IMR-90 (cell line): Measurements from ENCODE around the gene GCFC2. TPM values are rescaled to one million over a fixed set of nuclear protein-coding genes. Genes with fewer than 3 reads are reported as not detected.
A peak's percentile ranks its signal among the peaks of the same experiment; 100 is the strongest.

ENCODE experiments used
- ATAC-seq: fragments of 200-7000 bp; cut with Tn5 transposase; 2 replicates; pipeline ENCODE4 v1.9.1; 2020; ENCODE audit warnings: low read depth, mild to moderate bottlenecking, moderate library complexity
- BruUV-seq: library from RNA; stranded (reverse); fragments of 400-500 nt; replicated peaks from 2 replicates; lab custom pipeline; 2021; lab: Mats Ljungman, UMichigan
- CTCF ChIA-PET: fragments of 300-600 bp; formaldehyde crosslinking; extraction: SDS; loops from one replicate; lab custom pipeline; 2021; ENCODE audit warnings: antibody characterized with exemption; lab: Yijun Ruan, JAX
- POLR2A ChIA-PET: fragments of 300-600 bp; sonication (Branson Sonifier 250); formaldehyde crosslinking; loops from one replicate; lab custom pipeline; 2022; ENCODE audit warnings: antibody characterized with exemption; ENCODE audit not compliant: unreplicated experiment; lab: Charles Lee
- DNase-seq: peaks from one replicate; pipeline ENCODE4 v3.0.0; 2013
- H2AFZ ChIP-seq: replicated peaks from 2 replicates; pipeline ENCODE3; 2013; ENCODE audit warnings: low read length, mild to moderate bottlenecking; ENCODE audit not compliant: poor library complexity
- H2AK5ac ChIP-seq: 2 replicates; pipeline ENCODE4 v1.6.1; 2013; ENCODE audit warnings: low read depth, low read length, inconsistent platforms
- H2AK9ac ChIP-seq: replicated peaks from 2 replicates; pipeline ENCODE3; 2013; ENCODE audit warnings: mild to moderate bottlenecking, low read depth, low read length, moderate library complexity; ENCODE audit not compliant: poor library complexity
- H2BK120ac ChIP-seq: 2 replicates; pipeline ENCODE4 v1.6.1; 2013; ENCODE audit warnings: low read depth, low read length, inconsistent platforms
- H2BK15ac ChIP-seq: 3 replicates; pipeline ENCODE4 v1.6.1; 2013; ENCODE audit warnings: low read depth, low read length, inconsistent platforms
- H2BK20ac ChIP-seq: 2 replicates; pipeline ENCODE4 v1.6.1; 2013; ENCODE audit warnings: low read depth, mild to moderate bottlenecking, inconsistent platforms, low read length, moderate library complexity
- H2BK5ac ChIP-seq: 2 replicates; pipeline ENCODE4 v1.6.1; 2013; ENCODE audit warnings: mild to moderate bottlenecking, low read depth, low read length, inconsistent platforms; ENCODE audit not compliant: poor library complexity, severe bottlenecking
- H3K14ac ChIP-seq: replicated peaks from 2 replicates; pipeline ENCODE4 v1.6.1; 2013; ENCODE audit warnings: low read depth, low read length, inconsistent platforms
- H3K18ac ChIP-seq: 2 replicates; pipeline ENCODE4 v1.6.1; 2013; ENCODE audit warnings: low read depth, low read length, control low read depth
- H3K23ac ChIP-seq: 2 replicates; pipeline ENCODE4 v1.6.1; 2013; ENCODE audit warnings: low read depth, low read length, inconsistent platforms
- H3K27ac ChIP-seq: 2 replicates; pipeline ENCODE4 v1.5.1; 2013; ENCODE audit warnings: mild to moderate bottlenecking, control low read depth, low read length; ENCODE audit not compliant: insufficient read depth
- H3K27me3 ChIP-seq: 2 replicates; pipeline ENCODE4 v1.6.1; 2013; ENCODE audit warnings: low read length; ENCODE audit not compliant: control insufficient read depth, insufficient read depth
- H3K36me3 ChIP-seq: 2 replicates; pipeline ENCODE4 v1.6.1; 2013; ENCODE audit warnings: low read length, mixed read lengths; ENCODE audit not compliant: control insufficient read depth, insufficient read depth
- H3K4ac ChIP-seq: 2 replicates; pipeline ENCODE4 v1.6.1; 2013; ENCODE audit warnings: low read depth, low read length, inconsistent platforms
- H3K4me1 ChIP-seq: 2 replicates; pipeline ENCODE4 v1.6.1; 2013; ENCODE audit warnings: low read length, mixed read lengths; ENCODE audit not compliant: control insufficient read depth, insufficient read depth
- H3K4me2 ChIP-seq: 2 replicates; pipeline ENCODE4 v1.6.1; 2013; ENCODE audit warnings: low read depth, mild to moderate bottlenecking, control low read depth, low read length, moderate library complexity
- H3K4me3 ChIP-seq: 2 replicates; pipeline ENCODE4 v1.5.1; 2013; ENCODE audit warnings: low read depth, mild to moderate bottlenecking, control low read depth, low read length, moderate library complexity; ENCODE audit not compliant: insufficient read depth
- H3K56ac ChIP-seq: 2 replicates; pipeline ENCODE4 v1.6.1; 2013; ENCODE audit warnings: low read length, inconsistent platforms; ENCODE audit not compliant: insufficient read depth; ENCODE audit errors: extremely low read depth
- H3K79me1 ChIP-seq, 2 experiments: 2 replicates each; pipeline ENCODE4 v1.6.1; 2013; ENCODE audit warnings: low read length in 2 of 2, inconsistent platforms in 1 of 2, low read depth in 1 of 2
- H3K9ac ChIP-seq: 2 replicates; pipeline ENCODE4 v1.6.1; 2013; ENCODE audit warnings: low read depth, low read length, control low read depth
- H3K9me1 ChIP-seq: 2 replicates; pipeline ENCODE4 v1.6.1; 2013; ENCODE audit warnings: low read length, inconsistent platforms; ENCODE audit not compliant: insufficient read depth
- H3K9me3 ChIP-seq: 2 replicates; pipeline ENCODE4 v1.6.1; 2013; ENCODE audit warnings: low read length; ENCODE audit not compliant: control insufficient read depth, insufficient read depth
- H4K20me1 ChIP-seq: 2 replicates; pipeline ENCODE4 v1.6.1; 2013; ENCODE audit warnings: low read length, inconsistent platforms; ENCODE audit not compliant: insufficient read depth
- H4K5ac ChIP-seq: 2 replicates; pipeline ENCODE4 v1.6.1; 2013; ENCODE audit warnings: mild to moderate bottlenecking, low read depth, low read length, control low read depth
- H4K8ac ChIP-seq, 2 experiments: 2 replicates each; pipeline ENCODE4 v1.6.1; 2013; ENCODE audit warnings: low read depth in 2 of 2, low read length in 2 of 2, control low read depth in 1 of 2, inconsistent platforms in 1 of 2
- H4K91ac ChIP-seq: 2 replicates; pipeline ENCODE4 v1.6.1; 2013; ENCODE audit warnings: low read depth, low read length, inconsistent platforms; ENCODE audit not compliant: insufficient read depth
- BHLHE40 ChIP-seq: fragments of 150-350 bp; IDR thresholded peaks from 2 replicates; pipeline ENCODE4 v1.6.1; 2016; ENCODE audit warnings: mild to moderate bottlenecking, low read depth, low read length
- CEBPB ChIP-seq: IDR thresholded peaks from 2 replicates; pipeline ENCODE4 v1.6.1; 2012; ENCODE audit warnings: low read depth, low read length, improper control_type of control experiment
- CHD1 ChIP-seq: IDR thresholded peaks from 2 replicates; pipeline ENCODE4 v1.6.1; 2012; ENCODE audit warnings: low read depth, low read length, improper control_type of control experiment
- FOS ChIP-seq: fragments of 150-350 bp; IDR thresholded peaks from 2 replicates; pipeline ENCODE4 v1.6.1; 2016; ENCODE audit warnings: low read depth, low read length
- MAFK ChIP-seq: IDR thresholded peaks from 2 replicates; pipeline ENCODE4 v1.6.1; 2012; ENCODE audit warnings: low read depth, low read length, improper control_type of control experiment
- MAZ ChIP-seq: IDR thresholded peaks from 2 replicates; pipeline ENCODE4 v1.6.1; 2012; ENCODE audit warnings: low read depth, mild to moderate bottlenecking, low read length, improper control_type of control experiment, moderate library complexity, borderline replicate concordance
- MXI1 ChIP-seq: IDR thresholded peaks from 2 replicates; pipeline ENCODE4 v1.6.1; 2012; ENCODE audit warnings: low read depth, mild to moderate bottlenecking, low read length, moderate library complexity, borderline replicate concordance
- NFE2L2 ChIP-seq: fragments of 150-350 bp; IDR thresholded peaks from 2 replicates; pipeline ENCODE4 v1.6.1; 2016; ENCODE audit warnings: low read depth, mild to moderate bottlenecking, low read length
- POLR2A ChIP-seq: IDR thresholded peaks from 2 replicates; pipeline ENCODE4 v1.6.1; 2012; ENCODE audit warnings: mild to moderate bottlenecking, low read depth, low read length
- RAD21 ChIP-seq: IDR thresholded peaks from 2 replicates; pipeline ENCODE4 v1.6.1; 2012; ENCODE audit warnings: low read length, improper control_type of control experiment
- RCOR1 ChIP-seq: IDR thresholded peaks from 2 replicates; pipeline ENCODE4 v1.6.1; 2012; ENCODE audit warnings: mild to moderate bottlenecking, low read length, improper control_type of control experiment; ENCODE audit not compliant: insufficient replicate concordance
- RFX5 ChIP-seq: IDR thresholded peaks from 2 replicates; pipeline ENCODE4 v1.8.0; 2012; ENCODE audit warnings: low read depth, mild to moderate bottlenecking, low read length, moderate library complexity
- SMC3 ChIP-seq: fragments of 150-350 bp; IDR thresholded peaks from 2 replicates; pipeline ENCODE4 v1.6.1; 2016; ENCODE audit warnings: low read depth, mild to moderate bottlenecking, antibody characterized with exemption, low read length, moderate library complexity
- WGBS, 2 experiments: methylation state at CpG; one replicate each; pipeline versions ENCODE4 v1.1.5 to v1.1.7; 2013; ENCODE audit warnings: missing lambda C conversion rate in 2 of 2; ENCODE audit not compliant: insufficient read length in 1 of 2; ENCODE audit errors: extremely low coverage in 2 of 2; 5-methylcytosine and 5-hydroxymethylcytosine counted together
- dilution Hi-C: fragments of 300-500 bp; cut with HindIII; formaldehyde crosslinking; loops from one replicate; pipeline ENCODE4 v1.14.3; 2018; ENCODE audit warnings: low sequenced_read_pairs; ENCODE audit not compliant: unreplicated experiment
- in situ Hi-C: fragments of 300-500 bp; cut with MboI; formaldehyde crosslinking; loops from 3 replicates; pipeline ENCODE4 v1.14.3; 2019; ENCODE audit warnings: low sequenced_read_pairs, inconsistent platforms, mixed read lengths
- intact Hi-C: fragments of 100-400 bp; cut with micrococcal nuclease; formaldehyde crosslinking; loops from 2 replicates; pipeline ENCODE4 v1.10.0; 2022
- polyA plus RNA-seq, 3 experiments: library from polyadenylated mRNA; depleted of rRNA; stranded (reverse); fragments of >200 nt; gene quantifications; 2 replicates each; pipeline ENCODE4 v1.2.3, GENCODE V29; 2012; ENCODE audit warnings: low replicate concordance in 1 of 3
- total RNA-seq: library from RNA; depleted of rRNA; stranded (reverse); fragments of >200 nt; gene quantifications from 2 replicates; pipeline ENCODE4 v1.2.3, GENCODE V29; 2012
- TF ChIP-seq, protein P1 (sequence below): conservative IDR thresholded peaks from 2 replicates; pipeline ENCODE4 v1.5.1; 2012; ENCODE audit warnings: mild to moderate bottlenecking, low read depth, low read length, improper control_type of control experiment
- TF ChIP-seq, protein P2 (sequence below): fragments of 150-350 bp; IDR thresholded peaks from 2 replicates; pipeline ENCODE4 v1.6.1; 2016; ENCODE audit warnings: low read depth, mild to moderate bottlenecking, low read length, moderate library complexity, borderline replicate concordance
- TF ChIP-seq, protein P3 (sequence below): fragments of 150-350 bp; IDR thresholded peaks from 2 replicates; pipeline ENCODE4 v1.6.1; 2017; ENCODE audit warnings: mild to moderate bottlenecking, antibody characterized with exemption, low read length, low read depth

The GCFC2 gene
- total and polyA plus RNA-seq, 2 of the 4 experiments (the other 2 are of a cell fraction): 6.4 to 10.0 TPM

DNA sequence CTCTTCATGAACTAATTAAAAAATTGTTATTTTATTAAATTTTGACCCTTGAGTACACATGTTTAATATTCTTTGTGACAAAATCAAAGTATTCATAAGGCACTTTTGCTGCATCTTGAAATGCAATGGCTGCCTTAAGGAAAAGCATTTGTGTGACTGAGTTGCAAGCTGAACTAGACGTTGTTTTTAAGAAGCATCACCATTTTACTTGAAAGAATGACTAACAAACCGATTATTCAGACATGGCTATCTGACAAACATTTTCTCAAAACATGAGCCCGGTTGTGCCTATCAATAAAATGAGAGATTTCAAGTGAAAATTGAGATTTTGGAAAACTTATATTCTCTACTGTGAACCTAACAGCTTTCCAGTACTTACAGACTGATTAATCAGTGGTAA, 2.8 kb downstream of the GCFC2 start:
- DNase-seq (peak; percentile 33), ATAC-seq (no peak)
- no peak for TF ChIP-seq CEBPB
- TF ChIP-seq NFE2L2: no peak
- no peak for TF ChIP-seq MAZ
- no peak for TF ChIP-seq RAD21
- TF ChIP-seq RFX5: no peak
- TF ChIP-seq, protein P1, sequence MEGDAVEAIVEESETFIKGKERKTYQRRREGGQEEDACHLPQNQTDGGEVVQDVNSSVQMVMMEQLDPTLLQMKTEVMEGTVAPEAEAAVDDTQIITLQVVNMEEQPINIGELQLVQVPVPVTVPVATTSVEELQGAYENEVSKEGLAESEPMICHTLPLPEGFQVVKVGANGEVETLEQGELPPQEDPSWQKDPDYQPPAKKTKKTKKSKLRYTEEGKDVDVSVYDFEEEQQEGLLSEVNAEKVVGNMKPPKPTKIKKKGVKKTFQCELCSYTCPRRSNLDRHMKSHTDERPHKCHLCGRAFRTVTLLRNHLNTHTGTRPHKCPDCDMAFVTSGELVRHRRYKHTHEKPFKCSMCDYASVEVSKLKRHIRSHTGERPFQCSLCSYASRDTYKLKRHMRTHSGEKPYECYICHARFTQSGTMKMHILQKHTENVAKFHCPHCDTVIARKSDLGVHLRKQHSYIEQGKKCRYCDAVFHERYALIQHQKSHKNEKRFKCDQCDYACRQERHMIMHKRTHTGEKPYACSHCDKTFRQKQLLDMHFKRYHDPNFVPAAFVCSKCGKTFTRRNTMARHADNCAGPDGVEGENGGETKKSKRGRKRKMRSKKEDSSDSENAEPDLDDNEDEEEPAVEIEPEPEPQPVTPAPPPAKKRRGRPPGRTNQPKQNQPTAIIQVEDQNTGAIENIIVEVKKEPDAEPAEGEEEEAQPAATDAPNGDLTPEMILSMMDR: no peak
- TF ChIP-seq MXI1: no peak
- no peak for TF ChIP-seq MAFK
- TF ChIP-seq, protein P2, sequence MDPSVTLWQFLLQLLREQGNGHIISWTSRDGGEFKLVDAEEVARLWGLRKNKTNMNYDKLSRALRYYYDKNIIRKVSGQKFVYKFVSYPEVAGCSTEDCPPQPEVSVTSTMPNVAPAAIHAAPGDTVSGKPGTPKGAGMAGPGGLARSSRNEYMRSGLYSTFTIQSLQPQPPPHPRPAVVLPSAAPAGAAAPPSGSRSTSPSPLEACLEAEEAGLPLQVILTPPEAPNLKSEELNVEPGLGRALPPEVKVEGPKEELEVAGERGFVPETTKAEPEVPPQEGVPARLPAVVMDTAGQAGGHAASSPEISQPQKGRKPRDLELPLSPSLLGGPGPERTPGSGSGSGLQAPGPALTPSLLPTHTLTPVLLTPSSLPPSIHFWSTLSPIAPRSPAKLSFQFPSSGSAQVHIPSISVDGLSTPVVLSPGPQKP: no peak
- TF ChIP-seq CHD1: no peak
- TF ChIP-seq SMC3: no peak
- TF ChIP-seq FOS: no peak
- no peak for TF ChIP-seq RCOR1
- TF ChIP-seq, protein P3, sequence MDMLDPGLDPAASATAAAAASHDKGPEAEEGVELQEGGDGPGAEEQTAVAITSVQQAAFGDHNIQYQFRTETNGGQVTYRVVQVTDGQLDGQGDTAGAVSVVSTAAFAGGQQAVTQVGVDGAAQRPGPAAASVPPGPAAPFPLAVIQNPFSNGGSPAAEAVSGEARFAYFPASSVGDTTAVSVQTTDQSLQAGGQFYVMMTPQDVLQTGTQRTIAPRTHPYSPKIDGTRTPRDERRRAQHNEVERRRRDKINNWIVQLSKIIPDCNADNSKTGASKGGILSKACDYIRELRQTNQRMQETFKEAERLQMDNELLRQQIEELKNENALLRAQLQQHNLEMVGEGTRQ: no peak
- no peak for TF ChIP-seq POLR2A
- TF ChIP-seq BHLHE40: no peak
- Histone ChIP-seq H3K36me3 (peaks cover 4% of the 10 kb centered on the region; the same call in 1 of the 2 replicates), H2BK20ac (no peak overlapping the region), H2AK9ac (no peak overlapping the region), H3K9me1 (no peaks in the 10 kb centered on the region), H2AK5ac (no peak overlapping the region), H3K9ac (no peak overlapping the region), H2BK120ac (no peak overlapping the region), H3K56ac (no peak overlapping the region), H3K27ac (no peak overlapping the region), H2BK5ac (no peak overlapping the region), H3K4me3 (no peak overlapping the region), H4K5ac (no peak overlapping the region), H3K4me2 (no peak overlapping the region), H3K18ac (no peak overlapping the region), H2AFZ (no peak overlapping the region), H3K4ac (no peak overlapping the region), H3K27me3 (no peaks in the 10 kb centered on the region), H3K4me1 (peaks cover 2% of the 10 kb centered on the region; the same call in 1 of the 2 replicates), H3K14ac (no peak overlapping the region), H4K20me1 (no peaks in the 10 kb centered on the region), H2BK15ac (no peak overlapping the region), H3K9me3 (no peaks in the 10 kb centered on the region), H3K23ac (no peak overlapping the region), H4K8ac (no peak overlapping the region), H4K91ac (no peak overlapping the region), H3K79me1 (peaks cover 0 to 7% of the 10 kb centered on the region in 2 experiments; a peak in 3 of 4 replicates)
- dilution Hi-C loops: no loop called here
- in situ Hi-C loops: no loop called here
- ChIA-PET CTCF (no interaction called here), POLR2A (no interaction called here)
- no CpG with 5 or more reads among the region's 3 CpGs for WGBS, 2 experiments
- intact Hi-C loops: no loop called here
- BruUV-seq: no TSS peak
